HG02943 (cell line): Measurements from ENCODE around the gene F10.
"Not testable (repeated sequence)": the region's sequence is repeated elsewhere in the genome, so short reads cannot be mapped to it uniquely, and the experiment has no call there.

ENCODE experiments used
- ATAC-seq: cut with Tn5 transposase; IDR thresholded peaks from one replicate; pipeline ENCODE4 v1.9.1; 2021; ENCODE audit warnings: mild to moderate bottlenecking, low read depth, moderate library complexity; ENCODE audit not compliant: unreplicated experiment

Gene F10

DNA sequence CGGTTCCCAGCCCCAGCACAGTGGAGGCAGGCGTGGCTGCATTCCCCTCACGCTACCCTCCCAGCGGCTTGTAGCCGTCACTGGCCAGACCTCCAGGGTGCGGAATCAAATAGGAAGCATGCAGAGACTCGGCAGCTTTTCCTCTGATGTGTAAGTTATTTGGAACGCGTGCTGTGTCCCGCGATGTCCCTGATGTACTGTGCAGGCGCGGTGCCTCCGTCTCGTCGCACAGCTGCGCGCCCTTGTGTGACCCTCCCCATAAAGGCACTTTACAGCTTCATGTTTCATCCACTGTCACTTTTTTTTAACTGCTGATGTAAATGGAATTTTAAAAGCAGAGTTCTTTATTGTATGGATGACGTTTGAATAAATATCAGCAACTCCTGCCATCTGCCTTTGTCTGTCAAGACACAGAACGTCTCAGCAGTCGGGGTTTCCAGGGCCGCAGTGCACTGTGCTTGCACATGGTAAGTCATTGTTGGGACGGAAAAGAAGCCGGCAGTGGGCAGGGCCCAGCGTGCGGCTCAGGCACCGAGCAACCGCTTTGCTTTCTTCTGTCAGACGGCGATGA is 24.4 kb upstream of the F10 start:
- ATAC-seq: no peak

DNA sequence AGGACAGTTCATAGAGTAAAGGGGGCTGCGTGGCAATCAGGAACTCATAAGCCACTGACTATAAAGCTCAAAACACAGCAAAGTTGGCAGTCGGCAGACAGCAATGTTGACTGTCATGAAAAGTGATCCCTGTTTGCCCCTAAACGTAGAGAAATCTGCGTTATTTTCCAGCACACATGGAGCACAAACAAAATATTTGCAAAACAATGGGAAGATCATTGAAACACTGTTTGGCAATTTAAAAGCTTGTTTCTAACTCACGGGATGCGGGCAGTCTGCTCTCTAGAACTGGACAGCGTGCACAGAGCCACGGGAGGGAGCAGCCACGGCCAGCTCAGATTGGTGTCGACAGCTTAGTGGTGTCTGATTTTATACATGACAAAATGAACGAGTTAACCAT is 23.5 kb upstream of the F10 start:
- ATAC-seq: no peak

GRCh38 chr13:113102302-113102701 is 20.3 kb upstream of the F10 start:
- ATAC-seq: not testable (repeated sequence)

GRCh38 chr13:113102727-113103126 is 19.9 kb upstream of the F10 start:
- no peak for ATAC-seq

GRCh38 chr13:113103646-113104045 is 19.0 kb upstream of the F10 start:
- ATAC-seq: no peak

- ATAC-seq: no peak
Measured at GRCh38 chr13:113105032-113105920, 17.3 kb upstream of the F10 start, which contains the start of gene F7. TSS of gene F7 (plus strand) at chr13:113105791. CDS start at chr13:113105842, 51 bp downstream.

DNA sequence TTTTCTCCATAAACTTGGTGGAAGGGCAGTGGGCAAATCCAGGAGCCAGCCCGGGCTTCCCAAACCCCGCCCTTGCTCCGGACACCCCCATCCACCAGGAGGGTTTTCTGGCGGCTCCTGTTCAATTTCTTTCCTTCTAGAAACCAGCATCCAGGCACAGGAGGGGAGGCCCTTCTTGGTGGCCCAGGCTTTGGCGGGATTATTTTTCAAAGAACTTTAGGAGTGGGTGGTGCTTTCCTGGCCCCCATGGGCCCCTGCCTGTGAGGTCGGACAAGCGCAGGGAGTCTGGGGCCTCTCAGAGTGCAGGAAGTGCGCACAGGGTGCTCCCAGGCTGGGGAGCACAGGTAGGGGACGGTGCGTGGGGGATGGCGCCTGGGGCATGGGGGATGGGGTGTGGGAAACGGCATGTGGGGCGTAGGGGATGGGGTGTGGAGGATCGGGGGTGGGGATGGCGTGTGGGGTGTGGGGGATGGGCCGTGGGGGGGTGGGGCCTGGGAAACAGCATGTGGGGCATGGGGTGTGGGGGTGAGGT is 16.6 kb upstream of the F10 start:
- no peak for ATAC-seq

GRCh38 chr13:113106711-113107351 is 15.8 kb upstream of the F10 start:
- ATAC-seq: no peak

DNA sequence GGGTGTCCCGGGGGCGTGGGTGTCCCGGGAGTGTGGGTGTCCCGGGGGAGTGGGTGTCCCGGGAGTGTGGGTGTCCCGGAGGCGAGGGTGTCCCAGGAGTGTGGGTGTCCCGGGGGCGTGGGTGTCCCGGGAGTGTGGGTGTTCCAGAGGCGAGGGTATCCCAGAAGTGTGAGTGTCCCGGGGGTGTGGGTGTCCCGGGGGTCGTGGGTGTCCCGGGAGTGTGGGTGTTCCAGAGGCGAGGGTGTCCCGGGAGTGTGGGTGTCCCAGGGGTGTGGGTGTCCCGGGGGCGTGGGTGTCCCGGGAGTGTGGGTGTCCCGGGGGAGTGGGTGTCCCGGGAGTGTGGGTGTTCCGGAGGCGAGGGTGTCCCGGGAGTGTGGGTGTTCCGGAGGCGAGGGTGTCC is 14.1 kb upstream of the F10 start:
- ATAC-seq: not testable (repeated sequence)

GRCh38 chr13:113109151-113110047 is 13.2 kb upstream of the F10 start:
- no peak for ATAC-seq

- no peak for ATAC-seq
Measured at GRCh38 chr13:113110048-113110851, 12.3 kb upstream of the F10 start.

DNA sequence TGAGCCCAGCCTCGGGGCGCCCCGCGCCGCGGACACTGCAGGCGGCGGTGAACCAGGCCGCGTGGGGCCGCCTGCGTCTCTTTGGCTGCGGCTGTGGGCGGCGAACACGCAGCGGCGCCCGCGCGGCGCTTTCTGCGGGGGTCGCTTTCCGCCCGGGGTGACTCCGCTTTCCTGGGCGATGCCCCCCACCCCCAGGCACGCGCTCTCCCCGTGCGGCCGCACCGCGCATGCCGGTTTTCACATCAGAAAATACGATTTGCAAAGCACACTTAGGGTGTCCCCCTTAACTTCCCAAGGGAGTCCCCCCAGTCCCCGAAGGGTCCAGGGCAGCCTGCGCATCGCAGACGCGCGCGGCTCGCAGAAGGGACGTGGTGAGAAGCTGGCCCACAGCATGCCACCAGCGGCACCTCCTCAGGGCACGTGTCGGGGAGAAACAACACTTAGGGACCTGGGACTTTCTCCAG is 11.7 kb upstream of the F10 start:
- ATAC-seq: no peak

- ATAC-seq: not testable (repeated sequence)
Measured at GRCh38 chr13:113111821-113112220, 10.8 kb upstream of the F10 start.

- ATAC-seq: not testable (repeated sequence)
Measured at GRCh38 chr13:113112475-113112874, 10.1 kb upstream of the F10 start.

DNA sequence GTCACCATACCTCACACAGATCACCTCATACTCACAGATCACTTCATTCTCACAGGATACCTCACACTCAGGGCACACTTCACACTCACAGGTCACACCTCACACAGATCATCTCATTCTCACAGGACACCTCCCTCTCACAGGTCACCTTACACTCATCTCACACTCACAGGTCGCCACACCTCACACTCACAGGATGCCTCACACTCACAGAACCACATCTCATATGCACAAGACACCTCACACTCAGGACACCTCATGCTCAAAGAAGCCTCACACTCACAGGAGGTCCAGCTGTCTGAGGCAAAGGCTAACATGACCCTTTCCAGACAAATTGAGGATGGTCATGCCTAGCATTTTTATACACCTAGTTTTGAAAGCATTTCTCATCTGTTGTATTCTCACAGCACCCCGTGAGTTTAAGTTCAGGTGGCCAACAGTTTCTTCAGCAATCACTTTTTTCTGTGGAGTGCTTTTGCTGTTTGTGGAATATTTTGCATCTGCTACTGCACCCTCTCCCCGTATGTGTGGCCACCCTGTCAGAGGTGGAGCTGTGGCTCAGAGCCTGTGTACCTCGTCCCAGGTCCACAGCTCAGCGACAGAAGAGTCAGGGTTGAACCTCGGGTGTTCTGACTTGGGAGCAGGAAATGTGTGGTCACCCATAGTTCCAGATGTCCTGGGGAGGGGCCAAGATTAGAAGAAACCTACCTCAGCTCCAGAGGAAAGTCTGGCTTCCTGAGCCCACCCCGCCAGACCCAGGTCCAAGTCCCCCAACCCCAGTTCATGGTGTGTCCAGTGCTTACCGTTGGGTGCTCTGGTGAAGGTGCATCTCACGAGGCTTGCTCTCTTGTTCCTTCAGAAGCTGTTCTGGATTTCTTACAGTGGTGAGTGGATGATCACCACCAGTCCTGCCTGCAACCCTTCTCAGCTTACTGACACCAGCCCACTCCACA is 9.4 kb upstream of the F10 start:
- ATAC-seq: no peak

DNA sequence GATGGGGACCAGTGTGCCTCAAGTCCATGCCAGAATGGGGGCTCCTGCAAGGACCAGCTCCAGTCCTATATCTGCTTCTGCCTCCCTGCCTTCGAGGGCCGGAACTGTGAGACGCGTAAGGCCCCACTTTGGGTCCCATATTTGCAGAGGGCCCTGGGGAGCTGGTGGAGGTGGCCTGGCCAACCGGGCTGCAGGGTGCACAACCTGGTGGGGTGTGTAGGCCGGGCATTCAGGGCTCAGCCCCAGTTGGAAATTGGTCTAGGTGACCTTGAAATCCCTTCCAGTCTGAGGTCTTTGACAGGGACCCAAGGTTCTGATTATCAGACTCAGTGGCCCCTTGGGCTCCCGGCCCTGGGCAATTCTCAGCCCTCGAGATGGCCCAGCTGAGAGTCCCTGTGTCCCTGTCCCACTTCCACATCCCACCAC is 8.7 kb upstream of the F10 start:
- no peak for ATAC-seq

- no peak for ATAC-seq
Measured at GRCh38 chr13:113114511-113115362, 7.9 kb upstream of the F10 start.
